ENCODE data around the gene SEMA4B. TPM values are rescaled to one million over a fixed set of nuclear protein-coding genes. Genes with fewer than 3 reads are reported as not detected.
A peak's percentile ranks its signal among the peaks of the same experiment; 100 is the strongest.

Gene SEMA4B
- total and polyA plus RNA-seq, 8 donors = 32.5 to 63.9 (median 38.4) TPM

DNA sequence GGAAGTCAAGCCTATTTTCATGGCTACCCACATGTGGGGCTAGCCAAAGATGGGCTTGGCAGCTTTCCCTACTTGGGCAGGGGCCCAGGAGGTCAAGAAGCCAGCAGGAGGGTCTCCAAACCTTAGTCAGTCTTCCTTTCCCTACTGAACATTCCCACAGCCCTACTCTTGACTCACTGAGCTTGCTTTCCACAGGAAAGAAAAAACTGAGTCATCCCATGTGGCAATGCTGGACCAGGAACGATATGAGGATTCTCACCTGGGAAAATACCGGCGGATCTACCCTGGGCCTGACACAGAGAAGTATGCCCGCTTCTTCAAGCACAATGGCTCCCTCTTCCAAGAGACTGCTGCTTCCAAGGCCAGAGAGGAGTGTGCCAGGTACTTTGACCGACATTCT is 60.7 kb downstream of the SEMA4B start:
- Histone ChIP-seq H3K9me3 (no peaks in the 10 kb centered on the region), H3K4me1 (peaks cover 0 to 7% (median 3%) of the 10 kb centered on the region in 3 donors), H3K36me3 (no peaks in the 10 kb centered on the region), H3K27ac (no peak overlapping the region), H3K4me3 (no peak overlapping the region), H3K27me3 (no peaks in the 10 kb centered on the region)
- ATAC-seq = no peak
- DNase-seq = peak in 1 of 6 donors; percentile 6
- no peak for FAIRE-seq
- intact Hi-C loops (cut with DNase I) = no loop called here
- TF ChIP-seq, protein P1, sequence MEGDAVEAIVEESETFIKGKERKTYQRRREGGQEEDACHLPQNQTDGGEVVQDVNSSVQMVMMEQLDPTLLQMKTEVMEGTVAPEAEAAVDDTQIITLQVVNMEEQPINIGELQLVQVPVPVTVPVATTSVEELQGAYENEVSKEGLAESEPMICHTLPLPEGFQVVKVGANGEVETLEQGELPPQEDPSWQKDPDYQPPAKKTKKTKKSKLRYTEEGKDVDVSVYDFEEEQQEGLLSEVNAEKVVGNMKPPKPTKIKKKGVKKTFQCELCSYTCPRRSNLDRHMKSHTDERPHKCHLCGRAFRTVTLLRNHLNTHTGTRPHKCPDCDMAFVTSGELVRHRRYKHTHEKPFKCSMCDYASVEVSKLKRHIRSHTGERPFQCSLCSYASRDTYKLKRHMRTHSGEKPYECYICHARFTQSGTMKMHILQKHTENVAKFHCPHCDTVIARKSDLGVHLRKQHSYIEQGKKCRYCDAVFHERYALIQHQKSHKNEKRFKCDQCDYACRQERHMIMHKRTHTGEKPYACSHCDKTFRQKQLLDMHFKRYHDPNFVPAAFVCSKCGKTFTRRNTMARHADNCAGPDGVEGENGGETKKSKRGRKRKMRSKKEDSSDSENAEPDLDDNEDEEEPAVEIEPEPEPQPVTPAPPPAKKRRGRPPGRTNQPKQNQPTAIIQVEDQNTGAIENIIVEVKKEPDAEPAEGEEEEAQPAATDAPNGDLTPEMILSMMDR (IDR thresholded peaks at IDR 0.05) = no peak
- 72 to 83% methylated on average over 5 of the region's 5 CpGs for WGBS, 2 donors

DNA sequence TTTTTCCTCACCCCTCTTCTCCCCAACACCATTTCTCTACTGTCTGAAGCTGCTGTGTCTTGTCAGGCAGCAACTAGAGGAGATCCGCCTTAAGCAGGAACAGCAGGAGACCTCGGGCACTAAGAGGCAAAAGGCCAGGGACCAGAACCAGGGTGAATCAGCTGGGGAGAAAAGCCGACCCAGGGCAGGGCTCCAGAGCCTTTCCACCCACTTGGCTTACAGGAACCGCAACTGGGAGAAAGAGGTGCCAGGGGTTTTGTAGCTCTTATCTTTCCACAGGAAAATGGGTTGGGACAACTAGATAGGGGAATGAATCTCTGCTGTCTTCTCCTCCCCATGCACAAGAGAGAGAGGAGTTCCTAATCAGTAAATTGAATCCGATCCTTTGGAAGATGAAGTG is 61.3 kb downstream of the SEMA4B start:
- Histone ChIP-seq H3K27ac (no peak overlapping the region), H3K4me3 (no peak overlapping the region), H3K36me3 (no peaks in the 10 kb centered on the region), H3K4me1 (peaks cover 3 to 13% (median 10%) of the 10 kb centered on the region in 3 donors), H3K27me3 (no peaks in the 10 kb centered on the region), H3K9me3 (no peaks in the 10 kb centered on the region)
- TF ChIP-seq, protein P1 (IDR thresholded peaks at IDR 0.05) = no peak
- WGBS, 2 donors = 71 to 77% methylated on average over 5 of the region's 5 CpGs
- DNase-seq (peak in 1 of 6 donors; percentile 7), ATAC-seq (no peak), FAIRE-seq (no peak)
- intact Hi-C loops (cut with DNase I) = no loop called here

DNA sequence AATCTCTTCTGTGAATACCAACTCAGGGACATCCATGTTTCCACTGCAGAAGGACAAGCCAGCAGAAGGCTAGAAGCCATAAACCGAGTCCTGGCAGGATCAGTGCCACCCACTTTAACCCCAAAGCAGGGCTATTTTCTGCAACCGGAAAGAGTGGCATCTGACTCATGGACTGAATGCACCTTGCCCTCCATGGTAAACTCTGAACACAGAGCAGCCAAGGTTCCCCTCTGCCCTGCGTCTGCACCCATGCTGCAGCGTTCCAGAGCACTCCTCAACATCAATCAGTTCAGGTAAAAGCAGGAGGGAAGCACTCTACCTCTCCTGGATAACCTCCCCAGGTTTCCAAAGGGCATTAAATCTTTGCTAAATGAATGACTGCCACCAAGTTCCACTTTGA is 63.5 kb downstream of the SEMA4B start:
- Histone ChIP-seq H3K4me1 (peaks cover 5 to 27% (median 17%) of the 10 kb centered on the region in 3 donors), H3K27ac (peak overlapping the region; percentile 88 to 94 (median 91)), H3K4me3 (peak overlapping the region in 3 of 4 donors; percentile 73 to 90 (median 77)), H3K36me3 (no peaks in the 10 kb centered on the region), H3K27me3 (no peaks in the 10 kb centered on the region), H3K9me3 (no peaks in the 10 kb centered on the region)
- intact Hi-C loops (cut with DNase I) = no loop called here
- WGBS, 2 donors = 15 to 16% methylated on average over 4 of the region's 4 CpGs
- DNase-seq (no peak), FAIRE-seq (no peak), ATAC-seq (peak in 3 of 4 donors; percentile 1 to 15 (median 2))
- TF ChIP-seq, protein P1 (IDR thresholded peaks at IDR 0.05) = no peak

DNA sequence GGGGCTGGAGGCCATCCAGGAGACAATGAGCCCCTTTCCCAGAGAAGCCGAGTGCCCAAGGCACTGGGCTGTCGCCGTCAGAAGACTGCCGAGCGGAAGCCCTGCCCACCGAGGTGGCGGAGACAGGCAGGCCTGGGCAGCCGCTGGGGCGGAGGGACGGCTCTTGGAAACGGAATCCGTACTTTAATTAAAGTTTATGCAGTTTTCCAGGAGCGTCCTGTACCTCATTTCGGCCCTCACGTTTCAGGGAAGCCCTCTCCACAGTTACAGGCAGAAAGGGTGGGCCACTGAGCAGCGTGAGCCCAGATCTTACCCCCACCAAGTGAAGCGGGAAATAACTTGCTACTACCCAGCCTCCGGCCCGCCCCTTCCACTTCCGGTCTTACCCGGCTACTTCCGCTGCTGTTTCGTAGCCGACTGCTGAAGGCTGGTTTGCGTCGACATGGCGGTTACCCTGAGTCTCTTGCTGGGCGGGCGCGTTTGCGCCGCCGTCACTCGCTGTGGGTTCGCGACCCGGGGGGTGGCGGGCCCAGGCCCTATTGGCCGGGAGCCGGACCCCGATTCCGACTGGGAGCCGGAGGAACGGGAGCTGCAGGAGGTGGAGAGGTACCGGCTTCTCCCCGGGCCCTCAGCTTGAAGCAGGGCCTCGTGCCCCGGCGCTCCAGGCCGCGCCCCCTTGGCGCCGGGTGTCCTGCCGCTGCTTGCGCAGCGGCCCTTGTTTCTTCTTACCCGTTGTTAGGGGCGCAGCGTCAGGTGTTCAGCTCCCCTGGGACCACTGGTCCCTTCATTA is 64.3 kb downstream of the SEMA4B start, which contains the start of gene NGRN:
Gene NGRN, plus strand, starts transcription at position 402 of the 790 bp plus-strand sequence. Its CDS starts 41 bp downstream, at position 443.
- FAIRE-seq = no peak
- TF ChIP-seq, protein P1 (IDR thresholded peaks at IDR 0.05) = no peak
- H3K9me3 ChIP-seq = no peaks in the 10 kb centered on the region
- 0 to 1% methylated on average over 55 to 59 of the region's 59 CpGs for WGBS, 2 donors
- DNase-seq = peak; percentile 79 to 94 (median 87)
- H3K27ac ChIP-seq = peak within 1 kb of the TSS; percentile 88 to 94 (median 91)
- H3K4me3 ChIP-seq = peak within 1 kb of the TSS; percentile 56 to 90 (median 75)
- H3K4me1 ChIP-seq = peaks cover 10 to 27% (median 17%) of the 10 kb centered on the region in 3 donors
- no peaks in the 10 kb centered on the region for H3K36me3 ChIP-seq
- intact Hi-C loops (cut with DNase I) = no loop called here
- peak; percentile 93 to 98 (median 96) for ATAC-seq
- H3K27me3 ChIP-seq = no peaks in the 10 kb centered on the region

DNA sequence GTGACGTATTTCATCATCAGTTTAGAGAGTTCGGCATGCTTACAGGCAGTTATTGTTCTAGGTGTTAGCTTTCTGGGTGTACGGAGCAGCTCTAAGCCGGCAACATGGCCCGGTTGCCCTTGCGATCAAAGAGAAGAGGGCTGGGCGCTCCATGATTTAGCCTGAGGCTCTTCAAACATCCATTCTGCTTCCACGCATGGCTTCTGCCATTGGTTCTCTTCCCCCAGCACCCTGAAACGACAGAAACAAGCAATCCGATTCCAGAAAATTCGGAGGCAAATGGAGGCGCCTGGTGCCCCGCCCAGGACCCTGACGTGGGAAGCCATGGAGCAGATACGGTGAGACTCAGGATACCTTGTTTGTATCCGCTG is 64.9 kb downstream of the SEMA4B start:
- Histone ChIP-seq H3K27ac (peak overlapping the region; percentile 88 to 94 (median 91)), H3K36me3 (peaks cover 0 to 4% (median under 1%) of the 10 kb centered on the region in 3 donors), H3K4me3 (peak overlapping the region; percentile 56 to 90 (median 75)), H3K9me3 (no peaks in the 10 kb centered on the region), H3K27me3 (no peaks in the 10 kb centered on the region), H3K4me1 (peaks cover 10 to 27% (median 17%) of the 10 kb centered on the region in 3 donors)
- intact Hi-C loops (cut with DNase I) = no loop called here
- DNase-seq (peak in 1 of 6 donors; percentile 42), ATAC-seq (peak; percentile 21 to 45 (median 34)), FAIRE-seq (no peak)
- 0 to 1% methylated on average over 16 of the region's 16 CpGs for WGBS, 2 donors
- TF ChIP-seq, protein P1 (IDR thresholded peaks at IDR 0.05) = no peak
